ENCODE data around the gene ELP2. TPM values are rescaled to one million over a fixed set of nuclear protein-coding genes. Genes with fewer than 3 reads are reported as not detected.

The ELP2 gene
- total RNA-seq, 1 donor from 2014 or later, result 111 TPM

- Mint-ChIP-seq H3K36me3 (ENCODE audit: insufficient read depth) (no peaks in the 10 kb centered on the region), H3K27ac (no peak overlapping the region), H3K9me3 (ENCODE audit: low read depth) (no peaks in the 10 kb centered on the region), H3K4me1 (ENCODE audit: low read depth) (peaks cover 3% of the 10 kb centered on the region), H3K27me3 (peaks cover 70% of the 10 kb centered on the region), H3K4me3 (ENCODE audit: low read depth) (peak overlapping the region; percentile 81)
- no peak for TF ChIP-seq CTCF (IDR thresholded peaks at IDR 0.05; ENCODE audit: unreplicated experiment)
- no peak for DNase-seq (ENCODE audit: low spot score, unreplicated experiment)
These were observed 56.3 kb downstream of the ELP2 start for GRCh38 chr18:36185901-36186460.

- Mint-ChIP-seq H3K4me3 (ENCODE audit: low read depth) (peak overlapping the region; percentile 81), H3K27me3 (peaks cover 72% of the 10 kb centered on the region), H3K27ac (no peak overlapping the region), H3K9me3 (ENCODE audit: low read depth) (no peaks in the 10 kb centered on the region), H3K36me3 (ENCODE audit: insufficient read depth) (no peaks in the 10 kb centered on the region), H3K4me1 (ENCODE audit: low read depth) (peaks cover 3% of the 10 kb centered on the region)
- no peak for TF ChIP-seq CTCF (IDR thresholded peaks at IDR 0.05; ENCODE audit: unreplicated experiment)
- DNase-seq (ENCODE audit: low spot score, unreplicated experiment), result no peak
These were observed 56.9 kb downstream of the ELP2 start for GRCh38 chr18:36186461-36187192.

- Mint-ChIP-seq H3K9me3 (ENCODE audit: low read depth) (no peaks in the 10 kb centered on the region), H3K27me3 (peaks cover 72% of the 10 kb centered on the region), H3K4me3 (ENCODE audit: low read depth) (peak within 1 kb of the TSS; percentile 81), H3K27ac (peak within 1 kb of the TSS; percentile 82), H3K36me3 (ENCODE audit: insufficient read depth) (no peaks in the 10 kb centered on the region), H3K4me1 (ENCODE audit: low read depth) (peaks cover 3% of the 10 kb centered on the region)
- no peak for TF ChIP-seq CTCF (IDR thresholded peaks at IDR 0.05; ENCODE audit: unreplicated experiment)
- peak; percentile 76 for DNase-seq (ENCODE audit: low spot score, unreplicated experiment)
These were observed 57.6 kb downstream of the ELP2 start, which contains the start of gene MOCOS for GRCh38 chr18:36187193-36187825. Gene MOCOS (plus strand): TSS chr18:36187497. CDS start chr18:36187540, 43 bp downstream.

GRCh38 chr18:36187826-36188721 is 58.4 kb downstream of the ELP2 start:
- Mint-ChIP-seq H3K27ac (no peak overlapping the region), H3K4me1 (ENCODE audit: low read depth) (peaks cover 3% of the 10 kb centered on the region), H3K27me3 (peaks cover 68% of the 10 kb centered on the region), H3K9me3 (ENCODE audit: low read depth) (no peaks in the 10 kb centered on the region), H3K4me3 (ENCODE audit: low read depth) (peak overlapping the region; percentile 81), H3K36me3 (ENCODE audit: insufficient read depth) (no peaks in the 10 kb centered on the region)
- peak; percentile 19 for DNase-seq (ENCODE audit: low spot score, unreplicated experiment)
- no peak for TF ChIP-seq CTCF (IDR thresholded peaks at IDR 0.05; ENCODE audit: unreplicated experiment)

- Mint-ChIP-seq H3K27me3 (peaks cover 60% of the 10 kb centered on the region), H3K9me3 (ENCODE audit: low read depth) (no peaks in the 10 kb centered on the region), H3K4me3 (ENCODE audit: low read depth) (peak overlapping the region; percentile 81), H3K4me1 (ENCODE audit: low read depth) (peaks cover 3% of the 10 kb centered on the region), H3K36me3 (ENCODE audit: insufficient read depth) (no peaks in the 10 kb centered on the region), H3K27ac (no peak overlapping the region)
- no peak for DNase-seq (ENCODE audit: low spot score, unreplicated experiment)
- no peak for TF ChIP-seq CTCF (IDR thresholded peaks at IDR 0.05; ENCODE audit: unreplicated experiment)
These were observed 59.2 kb downstream of the ELP2 start for GRCh38 chr18:36188916-36189315.

Data from progenitor cell of endocrine pancreas (in vitro differentiated cells).